ENCODE data around the gene ZCCHC4. TPM values are rescaled to one million over a fixed set of nuclear protein-coding genes. Genes with fewer than 3 reads are reported as not detected.
A peak's percentile ranks its signal among the peaks of the same experiment; 100 is the strongest.

The ZCCHC4 gene
- total RNA-seq, 2 donors from 2014 or later: 9.4 to 17.1 TPM

DNA sequence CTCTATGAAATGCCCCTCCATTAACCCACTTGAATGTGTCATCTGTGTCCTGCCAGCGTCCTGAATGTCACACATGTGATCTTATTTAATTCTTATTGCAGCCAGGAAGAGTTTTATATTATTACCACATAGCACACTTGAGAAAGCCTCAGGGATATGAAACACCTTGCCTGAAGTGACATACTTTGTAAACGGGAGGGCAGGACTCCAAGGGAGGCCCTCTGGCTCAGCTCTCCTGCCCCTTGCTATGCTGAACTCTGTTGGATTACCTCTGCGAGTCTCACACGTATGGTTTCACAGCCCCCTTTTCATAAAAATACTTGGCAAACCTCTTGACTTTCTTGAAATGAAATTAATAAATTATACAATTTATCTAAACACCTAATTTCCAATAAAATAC lies 11.1 kb upstream of the ZCCHC4 start:
- intact Hi-C loops (cut with DNase I): no loop called here

DNA sequence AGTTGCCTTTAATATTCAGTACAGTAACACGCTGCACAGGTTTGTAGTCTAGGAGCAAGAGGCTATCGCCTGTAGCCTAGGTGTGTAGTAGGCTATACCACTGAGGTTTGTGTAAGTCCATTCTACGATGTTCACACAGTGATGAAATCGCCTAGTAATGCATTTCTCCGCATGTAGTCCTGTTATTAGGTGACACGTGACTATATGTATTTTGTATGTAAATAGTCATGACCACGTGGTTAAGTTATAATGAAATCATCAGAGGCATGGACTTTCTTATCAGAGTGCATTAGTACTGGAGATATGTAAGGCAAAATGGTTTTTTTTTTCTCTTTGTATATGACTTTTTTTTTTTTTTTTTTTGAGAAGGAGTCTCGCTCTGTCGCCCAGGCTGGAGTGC lies 9.9 kb upstream of the ZCCHC4 start:
- no peaks in the 10 kb centered on the region for H3K36me3 ChIP-seq
- TF ChIP-seq, protein P1, sequence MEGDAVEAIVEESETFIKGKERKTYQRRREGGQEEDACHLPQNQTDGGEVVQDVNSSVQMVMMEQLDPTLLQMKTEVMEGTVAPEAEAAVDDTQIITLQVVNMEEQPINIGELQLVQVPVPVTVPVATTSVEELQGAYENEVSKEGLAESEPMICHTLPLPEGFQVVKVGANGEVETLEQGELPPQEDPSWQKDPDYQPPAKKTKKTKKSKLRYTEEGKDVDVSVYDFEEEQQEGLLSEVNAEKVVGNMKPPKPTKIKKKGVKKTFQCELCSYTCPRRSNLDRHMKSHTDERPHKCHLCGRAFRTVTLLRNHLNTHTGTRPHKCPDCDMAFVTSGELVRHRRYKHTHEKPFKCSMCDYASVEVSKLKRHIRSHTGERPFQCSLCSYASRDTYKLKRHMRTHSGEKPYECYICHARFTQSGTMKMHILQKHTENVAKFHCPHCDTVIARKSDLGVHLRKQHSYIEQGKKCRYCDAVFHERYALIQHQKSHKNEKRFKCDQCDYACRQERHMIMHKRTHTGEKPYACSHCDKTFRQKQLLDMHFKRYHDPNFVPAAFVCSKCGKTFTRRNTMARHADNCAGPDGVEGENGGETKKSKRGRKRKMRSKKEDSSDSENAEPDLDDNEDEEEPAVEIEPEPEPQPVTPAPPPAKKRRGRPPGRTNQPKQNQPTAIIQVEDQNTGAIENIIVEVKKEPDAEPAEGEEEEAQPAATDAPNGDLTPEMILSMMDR (IDR thresholded peaks at IDR 0.05): no peak
- TF ChIP-seq POLR2AphosphoS5 (IDR thresholded peaks at IDR 0.05) (no peak), POLR2A (IDR thresholded peaks at IDR 0.05) (no peak)
- intact Hi-C loops (cut with DNase I): no loop called here
- no peaks in the 10 kb centered on the region for H3K9me3 ChIP-seq
- 84% methylated on average over 9 of the region's 9 CpGs for whole genome bisulfite sequencing
- H3K27ac ChIP-seq: no peak overlapping the region
- DNase-seq (ENCODE audit: low spot score): no peak
- no peaks in the 10 kb centered on the region for H3K4me1 ChIP-seq (replicated peaks)
- no peak overlapping the region for H3K4me3 ChIP-seq
- no peaks in the 10 kb centered on the region for H3K27me3 ChIP-seq (replicated peaks; ENCODE audit: insufficient read depth)

More for the DNA sequence above, 11.1 kb upstream of the ZCCHC4 start:
- DNase-seq (ENCODE audit: low spot score): no peak
- H3K9me3 ChIP-seq: no peaks in the 10 kb centered on the region
- no peaks in the 10 kb centered on the region for H3K27me3 ChIP-seq (replicated peaks; ENCODE audit: insufficient read depth)
- no peaks in the 10 kb centered on the region for H3K4me1 ChIP-seq (replicated peaks)
- WGBS: 82% methylated on average over 4 of the region's 4 CpGs
- no peak overlapping the region for H3K4me3 ChIP-seq
- peak overlapping the region in 1 of 2 donors; percentile 74 for H3K27ac ChIP-seq
- H3K36me3 ChIP-seq: no peaks in the 10 kb centered on the region
- TF ChIP-seq, protein P1 (IDR thresholded peaks at IDR 0.05): no peak
- TF ChIP-seq POLR2AphosphoS5 (IDR thresholded peaks at IDR 0.05) (no peak), POLR2A (IDR thresholded peaks at IDR 0.05) (no peak)

DNA sequence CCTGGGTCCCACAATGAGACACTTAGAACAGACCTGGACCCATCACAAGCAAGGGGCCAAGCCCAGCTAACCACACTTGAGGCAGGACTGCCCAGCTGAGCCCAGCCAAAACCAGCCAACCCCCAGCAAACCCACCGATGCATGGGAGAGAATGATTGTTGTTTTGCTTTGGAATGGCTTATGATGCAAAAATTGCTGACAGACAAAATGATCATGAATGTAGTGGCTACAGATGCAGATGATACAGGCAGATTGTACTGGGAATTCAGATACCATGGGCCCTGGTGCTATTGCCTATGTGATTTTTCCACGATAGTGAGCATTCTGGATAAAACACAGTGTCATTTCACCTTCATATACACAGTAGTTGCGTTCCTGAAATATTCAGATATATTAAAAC lies 9.0 kb upstream of the ZCCHC4 start:
- Histone ChIP-seq H3K27me3 (replicated peaks; ENCODE audit: insufficient read depth) (no peaks in the 10 kb centered on the region), H3K27ac (no peak overlapping the region), H3K4me1 (replicated peaks) (no peaks in the 10 kb centered on the region), H3K4me3 (no peak overlapping the region), H3K36me3 (no peaks in the 10 kb centered on the region), H3K9me3 (no peaks in the 10 kb centered on the region)
- no peak for DNase-seq (ENCODE audit: low spot score)
- intact Hi-C loops (cut with DNase I): no loop called here
- TF ChIP-seq POLR2A (IDR thresholded peaks at IDR 0.05) (no peak), POLR2AphosphoS5 (IDR thresholded peaks at IDR 0.05) (no peak)
- TF ChIP-seq, protein P1 (IDR thresholded peaks at IDR 0.05): no peak
- 94% methylated on average over 3 of the region's 3 CpGs for WGBS

DNA sequence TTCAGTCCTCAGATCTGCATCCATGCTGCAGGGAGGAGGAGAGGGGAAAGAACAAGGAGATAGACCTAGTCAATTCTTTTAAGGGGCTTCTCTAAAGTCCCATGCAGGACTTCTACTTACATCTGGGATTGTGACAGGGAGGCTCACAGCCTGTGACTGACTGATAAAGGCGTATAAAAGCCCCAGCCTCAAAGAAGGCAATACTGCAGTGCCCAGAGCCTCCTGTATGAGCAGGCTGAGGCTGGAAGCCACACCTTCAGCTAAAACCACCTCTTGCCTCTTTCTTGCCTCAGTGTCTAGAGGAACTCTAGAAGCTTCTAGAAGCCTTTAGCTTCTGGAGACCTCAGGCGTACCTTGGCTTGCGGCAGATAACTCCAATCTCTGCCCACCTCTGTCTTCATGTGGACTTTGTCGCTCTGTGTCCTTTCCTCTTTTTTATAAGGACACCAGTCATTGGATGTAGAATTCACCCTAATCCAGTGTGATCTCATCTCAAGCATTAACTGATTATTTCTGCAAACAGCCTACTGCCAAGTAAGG lies 6.0 kb upstream of the ZCCHC4 start:
- intact Hi-C loops (cut with DNase I): no loop called here
- no peak for TF ChIP-seq POLR2AphosphoS5 (IDR thresholded peaks at IDR 0.05)
- TF ChIP-seq POLR2A (IDR thresholded peaks at IDR 0.05): no peak
- TF ChIP-seq, protein P1 (IDR thresholded peaks at IDR 0.05): no peak
- 66% methylated on average over 4 of the region's 4 CpGs for WGBS

DNA sequence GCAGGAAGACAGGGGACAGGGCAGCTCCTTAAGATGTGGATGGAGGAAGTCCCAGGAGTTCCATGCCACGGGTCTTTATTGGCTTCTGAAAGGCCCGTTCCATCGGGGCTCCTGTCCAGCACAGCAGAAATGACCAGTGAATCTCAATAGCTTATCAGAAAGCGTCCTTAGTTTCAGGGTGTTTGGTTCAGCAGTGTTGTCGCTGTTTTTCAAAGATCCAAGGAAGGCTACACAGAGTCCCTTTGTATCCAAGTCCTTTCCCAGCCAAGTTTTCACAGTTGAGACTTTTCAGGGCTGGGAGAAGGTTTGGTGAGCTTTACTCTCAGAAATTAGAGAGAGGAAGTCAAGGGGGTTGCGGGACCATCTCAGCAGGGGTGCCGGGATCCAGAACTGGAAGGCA lies 5.0 kb upstream of the ZCCHC4 start:
- DNase-seq (ENCODE audit: low spot score): no peak
- no peak overlapping the region for H3K27ac ChIP-seq
- H3K4me1 ChIP-seq (replicated peaks): no peaks in the 10 kb centered on the region
- TF ChIP-seq POLR2AphosphoS5 (IDR thresholded peaks at IDR 0.05) (no peak), POLR2A (IDR thresholded peaks at IDR 0.05) (no peak)
- TF ChIP-seq, protein P1 (IDR thresholded peaks at IDR 0.05): no peak
- 69% methylated on average over 7 of the region's 7 CpGs for WGBS
- H3K4me3 ChIP-seq: no peak overlapping the region
- no peaks in the 10 kb centered on the region for H3K36me3 ChIP-seq
- no peaks in the 10 kb centered on the region for H3K9me3 ChIP-seq
- no peaks in the 10 kb centered on the region for H3K27me3 ChIP-seq (replicated peaks; ENCODE audit: insufficient read depth)
- intact Hi-C loops (cut with DNase I): no loop called here

More for the DNA sequence above, 6.0 kb upstream of the ZCCHC4 start:
- no peaks in the 10 kb centered on the region for H3K9me3 ChIP-seq
- H3K27me3 ChIP-seq (replicated peaks; ENCODE audit: insufficient read depth): no peaks in the 10 kb centered on the region
- no peak overlapping the region for H3K4me3 ChIP-seq
- H3K27ac ChIP-seq: no peak overlapping the region
- no peaks in the 10 kb centered on the region for H3K4me1 ChIP-seq (replicated peaks)
- DNase-seq (ENCODE audit: low spot score): no peak
- no peaks in the 10 kb centered on the region for H3K36me3 ChIP-seq
